Epithelial cell of esophagus (primary cell): ENCODE data around the gene TGOLN2.

ENCODE experiments used
- DNase-seq: peaks from one replicate; pipeline ENCODE4 v3.0.0; 2010; ENCODE audit warnings: low read depth
- H3K4me3 ChIP-seq: 2 replicates; pipeline ENCODE4 v1.5.1; 2011; ENCODE audit warnings: mild to moderate bottlenecking, low read length, control low read depth
- CTCF ChIP-seq: IDR thresholded peaks from 2 replicates; pipeline ENCODE4 v1.5.1; 2011; ENCODE audit warnings: low read depth, mild to moderate bottlenecking, low read length, control low read depth, inconsistent platforms; ENCODE audit not compliant: insufficient read depth; ENCODE audit errors: missing control alignments

TGOLN2 gene

GRCh38 chr2:85273738-85274731, 53.8 kb downstream of the TGOLN2 start:
- no peak for TF ChIP-seq CTCF
- DNase-seq = peak; percentile 98
- H3K4me3 ChIP-seq = no peak overlapping the region

- no peak overlapping the region for H3K4me3 ChIP-seq
- no peak for TF ChIP-seq CTCF
- DNase-seq = no peak
Observed at GRCh38 chr2:85272357-85272756, 55.4 kb downstream of the TGOLN2 start.

- TF ChIP-seq CTCF = no peak
- no peak for DNase-seq
- no peak overlapping the region for H3K4me3 ChIP-seq
Observed at GRCh38 chr2:85269959-85270358, 57.8 kb downstream of the TGOLN2 start.
